K562 (cell line): ENCODE results near the gene GATAD2B. TPM values are rescaled to one million over a fixed set of nuclear protein-coding genes. Genes with fewer than 3 reads are reported as not detected.

Experiments
- polyA plus RNA-seq, 8 experiments: library from polyadenylated mRNA; depleted of rRNA in 4 of 8; stranded (reverse) in 5 of 8; unstranded in 3 of 8; fragments of >200 nt; fragmentation: Nextera tagmentation in 2 of 8; fragmentation: Illumina TruSeq in 1 of 8; extraction: Ambion mirVana in 2 of 8; extraction: Trizol in 1 of 8; gene quantifications; 2 replicates each; pipeline versions ENCODE4 v1.2.1 to v1.2.3, GENCODE V29; 2011 to 2014; ENCODE audit warnings: inconsistent platforms in 1 of 8, missing spikeins in 1 of 8
- total RNA-seq, 7 experiments: library from RNA; depleted of rRNA in 6 of 7; stranded (reverse); fragments of >200 nt in 6 of 7; fragmentation: Illumina TruSeq in 2 of 7; extraction: Trizol in 2 of 7; gene quantifications; 2 replicates each; pipeline versions ENCODE4 v1.2.1 to v1.2.3, GENCODE V29; 2011 to 2021; ENCODE audit warnings: low replicate concordance in 1 of 7
- TF ChIP-seq, protein P1 (sequence below): fragments of 450-650 bp; formaldehyde crosslinking; IDR thresholded peaks from 2 replicates; pipeline ENCODE4 v1.4.0; 2020; ENCODE audit warnings: mild to moderate bottlenecking
- TF ChIP-seq, protein P2 (sequence below), 3 experiments: fragments of 200-800 bp in 1 of 3; sonication (Bioruptor generic) in 1 of 3; sonication (generic) in 1 of 3; formaldehyde crosslinking in 1 of 3; IDR thresholded peaks; 2 replicates each; pipeline versions ENCODE4 v1.6.1 to v1.8.0; 2016 to 2022; ENCODE audit warnings: mild to moderate bottlenecking in 2 of 3, missing compliant biosample characterization in 2 of 3, missing genetic modification characterization in 2 of 3, missing genetic modification reagents in 1 of 3
- TF ChIP-seq, protein P3 (sequence below): sonication (generic); formaldehyde crosslinking; IDR thresholded peaks from 2 replicates; pipeline ENCODE4 v1.8.0; 2023; ENCODE audit warnings: mild to moderate bottlenecking, missing genetic modification reagents

GATAD2B gene
- total and polyA plus RNA-seq, 9 of the 15 experiments (the other 6 are each of a cell fraction or from before 2014, with no cell fraction given), result 1.5 to 40.2 (median 4.9) TPM

DNA sequence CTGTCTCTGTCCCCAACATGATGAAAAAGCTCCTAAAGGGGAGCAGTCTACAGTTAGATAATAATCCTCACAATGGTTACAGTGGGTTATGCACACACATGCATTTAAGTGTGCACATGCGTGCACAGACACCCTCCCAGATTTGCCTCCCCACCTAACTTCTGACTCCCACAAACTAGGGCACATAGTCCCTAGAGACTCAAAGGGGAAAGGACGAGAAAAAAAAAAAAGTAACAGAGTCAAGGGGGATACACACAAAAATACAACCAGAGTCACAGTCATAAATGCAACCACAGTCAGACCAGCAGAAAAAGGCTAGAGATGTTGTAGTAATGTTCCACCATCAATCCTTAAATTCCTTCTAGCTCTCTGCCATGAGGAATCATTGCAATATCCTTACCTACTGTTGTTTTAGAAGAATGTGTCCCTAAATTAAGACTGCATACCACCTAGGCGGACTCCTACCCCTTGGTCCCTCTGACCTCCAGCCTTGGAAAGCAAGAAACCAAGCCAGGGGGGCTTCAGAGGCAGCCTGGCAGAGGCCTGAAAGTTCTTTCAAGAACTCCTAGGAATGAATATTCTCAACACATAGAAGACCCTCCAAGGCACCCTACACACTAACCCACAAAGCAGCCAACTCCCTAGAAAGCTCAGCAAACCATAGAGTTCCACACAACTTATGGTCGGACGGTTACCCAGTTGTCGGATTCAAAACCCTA is 34.4 kb upstream of the GATAD2B start (continued):
- TF ChIP-seq, protein P1, sequence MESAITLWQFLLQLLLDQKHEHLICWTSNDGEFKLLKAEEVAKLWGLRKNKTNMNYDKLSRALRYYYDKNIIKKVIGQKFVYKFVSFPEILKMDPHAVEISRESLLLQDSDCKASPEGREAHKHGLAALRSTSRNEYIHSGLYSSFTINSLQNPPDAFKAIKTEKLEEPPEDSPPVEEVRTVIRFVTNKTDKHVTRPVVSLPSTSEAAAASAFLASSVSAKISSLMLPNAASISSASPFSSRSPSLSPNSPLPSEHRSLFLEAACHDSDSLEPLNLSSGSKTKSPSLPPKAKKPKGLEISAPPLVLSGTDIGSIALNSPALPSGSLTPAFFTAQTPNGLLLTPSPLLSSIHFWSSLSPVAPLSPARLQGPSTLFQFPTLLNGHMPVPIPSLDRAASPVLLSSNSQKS (CRISPR knock-in tag), result no peak
- TF ChIP-seq, protein P2, sequence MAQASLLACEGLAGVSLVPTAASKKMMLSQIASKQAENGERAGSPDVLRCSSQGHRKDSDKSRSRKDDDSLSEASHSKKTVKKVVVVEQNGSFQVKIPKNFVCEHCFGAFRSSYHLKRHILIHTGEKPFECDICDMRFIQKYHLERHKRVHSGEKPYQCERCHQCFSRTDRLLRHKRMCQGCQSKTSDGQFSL (CRISPR knock-in tag; IDR thresholded peaks at IDR 0.05), result no peak
- TF ChIP-seq, protein P2 (tag; IDR thresholded peaks at IDR 0.05), result no peak
- TF ChIP-seq, protein P3, sequence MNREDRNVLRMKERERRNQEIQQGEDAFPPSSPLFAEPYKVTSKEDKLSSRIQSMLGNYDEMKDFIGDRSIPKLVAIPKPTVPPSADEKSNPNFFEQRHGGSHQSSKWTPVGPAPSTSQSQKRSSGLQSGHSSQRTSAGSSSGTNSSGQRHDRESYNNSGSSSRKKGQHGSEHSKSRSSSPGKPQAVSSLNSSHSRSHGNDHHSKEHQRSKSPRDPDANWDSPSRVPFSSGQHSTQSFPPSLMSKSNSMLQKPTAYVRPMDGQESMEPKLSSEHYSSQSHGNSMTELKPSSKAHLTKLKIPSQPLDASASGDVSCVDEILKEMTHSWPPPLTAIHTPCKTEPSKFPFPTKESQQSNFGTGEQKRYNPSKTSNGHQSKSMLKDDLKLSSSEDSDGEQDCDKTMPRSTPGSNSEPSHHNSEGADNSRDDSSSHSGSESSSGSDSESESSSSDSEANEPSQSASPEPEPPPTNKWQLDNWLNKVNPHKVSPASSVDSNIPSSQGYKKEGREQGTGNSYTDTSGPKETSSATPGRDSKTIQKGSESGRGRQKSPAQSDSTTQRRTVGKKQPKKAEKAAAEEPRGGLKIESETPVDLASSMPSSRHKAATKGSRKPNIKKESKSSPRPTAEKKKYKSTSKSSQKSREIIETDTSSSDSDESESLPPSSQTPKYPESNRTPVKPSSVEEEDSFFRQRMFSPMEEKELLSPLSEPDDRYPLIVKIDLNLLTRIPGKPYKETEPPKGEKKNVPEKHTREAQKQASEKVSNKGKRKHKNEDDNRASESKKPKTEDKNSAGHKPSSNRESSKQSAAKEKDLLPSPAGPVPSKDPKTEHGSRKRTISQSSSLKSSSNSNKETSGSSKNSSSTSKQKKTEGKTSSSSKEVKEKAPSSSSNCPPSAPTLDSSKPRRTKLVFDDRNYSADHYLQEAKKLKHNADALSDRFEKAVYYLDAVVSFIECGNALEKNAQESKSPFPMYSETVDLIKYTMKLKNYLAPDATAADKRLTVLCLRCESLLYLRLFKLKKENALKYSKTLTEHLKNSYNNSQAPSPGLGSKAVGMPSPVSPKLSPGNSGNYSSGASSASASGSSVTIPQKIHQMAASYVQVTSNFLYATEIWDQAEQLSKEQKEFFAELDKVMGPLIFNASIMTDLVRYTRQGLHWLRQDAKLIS, result 0 out of 2 replicates have a peak, but pooled peaks have one; percentile 1
